ENCODE results near the gene CCT3. TPM values are rescaled to one million over a fixed set of nuclear protein-coding genes. Genes with fewer than 3 reads are reported as not detected.

The CCT3 gene
- total and polyA plus RNA-seq, 2 donors (not counting 1 experiment from before 2014, with no cell fraction given): 106 to 107 TPM

DNA sequence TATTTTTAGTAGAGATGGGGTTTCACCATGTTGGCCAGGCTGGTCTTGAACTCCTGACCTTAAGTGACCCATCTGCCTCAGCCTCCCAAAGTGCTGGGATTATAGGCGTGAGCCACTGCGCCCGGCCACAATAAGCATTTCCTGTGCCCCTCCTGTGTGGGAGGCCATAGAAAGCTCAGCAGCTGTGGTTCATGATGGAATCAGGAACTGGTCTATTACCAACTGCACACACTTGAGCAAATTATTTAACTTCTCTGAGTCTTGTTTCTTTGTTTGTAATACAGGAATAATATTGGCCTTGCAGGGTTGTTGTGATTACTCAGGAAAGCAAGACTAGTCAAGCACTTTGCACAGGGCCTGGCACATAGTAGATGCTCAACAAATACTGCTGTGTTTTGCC is 45.9 kb upstream of the CCT3 start:
- no peaks in the 10 kb centered on the region for H4K20me1 ChIP-seq (ENCODE audit: control insufficient read depth, insufficient read depth, low read length, poor library complexity, severe bottlenecking)
- no peak overlapping the region for H3K4me3 Mint-ChIP-seq
- DNase-seq: no peak
- H3K4me2 ChIP-seq (replicated peaks; ENCODE audit: low read depth, low read length, poor library complexity, severe bottlenecking): no peak overlapping the region
- peaks cover 4 to 19% of the 10 kb centered on the region in 2 donors for H3K4me1 ChIP-seq (ENCODE audit: control insufficient read depth in 2 of 2, insufficient read depth in 2 of 2, low read length in 2 of 2)
- H3K9ac ChIP-seq (ENCODE audit: low read length): no peak overlapping the region
- H3K79me2 ChIP-seq (ENCODE audit: control insufficient read depth, insufficient read depth, low read length): no peaks in the 10 kb centered on the region
- intact Hi-C loops (cut with micrococcal nuclease): no loop called here
- no peak overlapping the region for H3K4me3 ChIP-seq (ENCODE audit: control extremely low read depth in 1 of 5, extremely low read depth in 1 of 5, insufficient read depth in 1 of 5, low read depth in 2 of 5, low read length in 4 of 5)
- peaks cover 8% of the 10 kb centered on the region for H3K4me1 Mint-ChIP-seq
- peaks cover 0 to 30% (median 12%) of the 10 kb centered on the region in 4 experiments for H3K27me3 ChIP-seq (replicated peaks in 1 of 4; ENCODE audit: control extremely low read depth in 1 of 4, control insufficient read depth in 3 of 4, insufficient read depth in 4 of 4, low read length in 3 of 4)
- H3K27me3 Mint-ChIP-seq: peaks cover 18% of the 10 kb centered on the region
- H3K27ac Mint-ChIP-seq: no peak overlapping the region
- no peak for ATAC-seq (ENCODE audit: low read depth)
- H2AFZ ChIP-seq (ENCODE audit: insufficient read depth, low read depth, low read length, poor library complexity, severe bottlenecking): no peak overlapping the region
- ChIA-PET POLR2A (no interaction called here), CTCF (interaction anchor here (0.7 to 12.5 kb wide), 5 partner anchors 29 to 227 kb away, joined by 6 to 445 read pairs (median 21); no protein-coding TSS in a partner anchor)
- H3K9me3 ChIP-seq (ENCODE audit: control extremely low read depth in 1 of 3, control insufficient read depth in 2 of 3, insufficient read depth in 1 of 3, low read length in 2 of 3): peaks cover 0 to 3% (median 0%) of the 10 kb centered on the region in 3 donors
- no peak overlapping the region for H3K27ac ChIP-seq (ENCODE audit: low read length in 2 of 2)
- H3K9me3 Mint-ChIP-seq (ENCODE audit: insufficient read depth): no peaks in the 10 kb centered on the region
- H3K36me3 ChIP-seq (replicated peaks in 1 of 2; ENCODE audit: control extremely low read depth in 1 of 2, control insufficient read depth in 1 of 2, extremely low read depth in 1 of 2, insufficient read depth in 2 of 2, low read length in 1 of 2): no peaks in the 10 kb centered on the region
- TF ChIP-seq CTCF (IDR thresholded peaks at IDR 0.05): no peak
- no peak for TF ChIP-seq EZH2 (IDR thresholded peaks at IDR 0.05; ENCODE audit: borderline replicate concordance, insufficient read depth, low read depth, low read length, poor library complexity, severe bottlenecking)
- 13% methylated on average over 3 of the region's 3 CpGs for WGBS (ENCODE audit: insufficient coverage)

GRCh38 chr1:156383023-156383422 is 44.9 kb upstream of the CCT3 start:
- Histone ChIP-seq H3K4me3 (ENCODE audit: control extremely low read depth in 1 of 5, extremely low read depth in 1 of 5, insufficient read depth in 1 of 5, low read depth in 2 of 5, low read length in 4 of 5) (no peak overlapping the region), H2AFZ (ENCODE audit: insufficient read depth, low read depth, low read length, poor library complexity, severe bottlenecking) (no peak overlapping the region), H3K27ac (ENCODE audit: low read length in 2 of 2) (no peak overlapping the region), H3K27me3 (replicated peaks in 1 of 4; ENCODE audit: control extremely low read depth in 1 of 4, control insufficient read depth in 3 of 4, insufficient read depth in 4 of 4, low read length in 3 of 4) (peaks cover 0 to 22% (median 9%) of the 10 kb centered on the region in 4 experiments), H4K20me1 (ENCODE audit: control insufficient read depth, insufficient read depth, low read length, poor library complexity, severe bottlenecking) (no peaks in the 10 kb centered on the region), H3K4me2 (replicated peaks; ENCODE audit: low read depth, low read length, poor library complexity, severe bottlenecking) (no peak overlapping the region), H3K79me2 (ENCODE audit: control insufficient read depth, insufficient read depth, low read length) (no peaks in the 10 kb centered on the region), H3K9me3 (ENCODE audit: control extremely low read depth in 1 of 3, control insufficient read depth in 2 of 3, insufficient read depth in 1 of 3, low read length in 2 of 3) (peaks cover 0 to 3% (median 0%) of the 10 kb centered on the region in 3 donors), H3K9ac (ENCODE audit: low read length) (no peak overlapping the region), H3K36me3 (replicated peaks in 1 of 2; ENCODE audit: control extremely low read depth in 1 of 2, control insufficient read depth in 1 of 2, extremely low read depth in 1 of 2, insufficient read depth in 2 of 2, low read length in 1 of 2) (no peaks in the 10 kb centered on the region), H3K4me1 (ENCODE audit: control insufficient read depth in 2 of 2, insufficient read depth in 2 of 2, low read length in 2 of 2) (peaks cover 0 to 11% of the 10 kb centered on the region in 2 donors)
- peak; percentile 87 for ATAC-seq (ENCODE audit: low read depth)
- TF ChIP-seq EZH2 (IDR thresholded peaks at IDR 0.05; ENCODE audit: borderline replicate concordance, insufficient read depth, low read depth, low read length, poor library complexity, severe bottlenecking): no peak
- peak; percentile 78 for TF ChIP-seq CTCF (IDR thresholded peaks at IDR 0.05)
- no peaks in the 10 kb centered on the region for H3K9me3 Mint-ChIP-seq (ENCODE audit: insufficient read depth)
- ChIA-PET POLR2A (interaction anchor here (0.5 kb wide), 1 partner anchor 30 kb away, joined by 4 read pairs; no protein-coding TSS in a partner anchor), CTCF (interaction anchor here (1.0 to 12.5 kb wide), 4 partner anchors 41 to 228 kb away, joined by 3 to 445 read pairs (median 74); no protein-coding TSS in a partner anchor)
- H3K4me3 Mint-ChIP-seq: no peak overlapping the region
- DNase-seq: peak; percentile 70
- WGBS (ENCODE audit: insufficient coverage): 49% methylated on average over 8 of the region's 9 CpGs
- intact Hi-C loops (cut with micrococcal nuclease): no loop called here
- peaks cover 4% of the 10 kb centered on the region for H3K4me1 Mint-ChIP-seq
- H3K27ac Mint-ChIP-seq: no peak overlapping the region
- peaks cover 14% of the 10 kb centered on the region for H3K27me3 Mint-ChIP-seq

Data from B cell (primary cell).